ENCODE data around the gene TTC13.

Gene TTC13

DNA sequence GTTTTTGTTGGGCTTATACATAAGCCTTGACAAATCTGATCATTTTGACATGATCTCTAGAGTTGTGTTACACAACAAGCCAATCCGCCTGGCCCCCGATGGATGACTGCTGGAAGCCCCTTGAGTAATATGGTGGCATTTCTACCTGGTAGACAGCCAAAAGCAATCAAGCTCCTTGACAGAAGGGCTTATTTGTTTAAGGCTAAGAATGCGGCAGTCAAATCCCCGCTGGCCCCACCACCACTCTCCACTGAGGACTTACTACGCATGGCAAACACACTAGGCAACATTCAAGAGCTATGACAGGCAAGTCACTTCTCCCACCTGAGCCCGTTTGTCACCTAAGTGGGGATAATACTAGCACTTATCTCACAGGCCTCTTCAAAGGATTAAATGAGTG, 77.0 kb downstream of the TTC13 start:
- DNase-seq = no peak

DNA sequence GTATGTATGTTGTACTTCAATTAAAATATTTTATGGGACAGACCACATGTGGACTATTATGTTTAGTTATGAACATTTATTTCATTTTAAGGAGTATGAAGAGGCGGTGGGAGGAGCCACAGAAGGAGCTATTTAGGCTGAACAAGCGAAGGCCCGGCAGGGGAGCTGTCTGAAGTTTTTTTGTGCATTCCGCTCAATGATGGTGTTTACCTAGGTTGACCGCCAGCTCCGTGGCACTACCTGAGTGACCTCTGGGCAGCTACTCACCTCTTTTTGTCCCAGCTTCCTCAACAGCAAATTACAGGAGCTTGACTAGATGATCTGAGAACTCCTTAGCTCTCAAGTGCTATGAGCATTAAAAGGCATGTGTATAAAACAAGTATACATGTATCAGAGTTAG, 77.7 kb downstream of the TTC13 start:
- no peak for DNase-seq

DNA sequence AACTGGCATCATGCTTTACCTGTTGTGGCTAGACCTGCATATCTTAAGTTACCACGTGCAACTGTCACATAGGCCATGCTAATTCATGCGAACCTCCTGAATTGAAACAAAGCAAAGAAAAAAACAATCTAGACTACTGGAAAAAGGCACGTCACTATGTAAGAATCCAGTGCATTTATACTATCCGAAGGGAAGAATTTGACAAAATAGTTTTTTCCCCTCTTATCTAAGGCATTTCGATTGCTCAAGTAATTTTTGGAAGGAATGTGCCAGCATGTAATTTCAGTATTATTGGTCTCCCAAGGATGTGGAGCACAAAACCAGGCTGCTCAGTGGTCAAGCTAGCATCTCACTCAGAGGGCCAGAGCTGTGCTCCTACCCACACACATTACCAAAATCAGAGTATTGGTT, 78.8 kb downstream of the TTC13 start:
- no peak for DNase-seq

DNA sequence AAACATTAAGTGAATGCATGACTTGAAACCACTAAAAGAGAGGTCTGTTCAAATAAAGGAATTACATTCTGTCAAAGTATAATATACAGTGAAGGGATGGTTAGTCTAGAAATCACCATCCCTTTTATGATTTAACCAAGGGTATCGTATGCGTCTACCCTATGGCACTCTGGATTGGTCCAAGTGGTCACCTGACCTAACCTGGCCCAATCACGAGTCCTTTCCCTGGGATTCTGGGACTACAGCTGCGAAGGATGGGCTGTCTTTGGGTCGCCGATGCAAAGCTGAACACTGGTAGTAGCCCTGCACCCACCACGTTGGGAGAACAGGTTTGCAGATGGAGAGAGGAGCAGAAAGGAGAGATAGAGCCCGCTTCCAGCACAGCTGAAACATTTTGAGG, 79.9 kb downstream of the TTC13 start:
- no peak for DNase-seq

DNA sequence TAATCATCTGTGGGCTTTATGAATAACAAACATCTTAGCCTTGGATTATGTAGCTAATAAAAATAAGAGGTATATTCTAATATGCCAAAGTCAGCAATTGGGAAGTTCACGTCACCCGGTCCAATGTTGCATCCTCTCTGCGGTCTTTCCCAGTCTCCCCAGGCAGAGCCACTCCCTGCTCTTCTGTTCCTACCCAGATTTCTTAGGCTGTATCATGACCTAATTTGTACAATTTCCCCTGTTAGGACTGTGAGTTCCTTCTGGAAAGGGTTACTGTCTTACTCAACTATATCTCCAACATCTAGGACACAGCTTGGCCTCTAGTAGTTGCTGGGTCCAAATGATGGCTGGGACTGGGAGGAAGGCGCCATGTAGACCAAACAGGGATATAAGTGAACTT, 80.5 kb downstream of the TTC13 start:
- no peak for DNase-seq

DNA sequence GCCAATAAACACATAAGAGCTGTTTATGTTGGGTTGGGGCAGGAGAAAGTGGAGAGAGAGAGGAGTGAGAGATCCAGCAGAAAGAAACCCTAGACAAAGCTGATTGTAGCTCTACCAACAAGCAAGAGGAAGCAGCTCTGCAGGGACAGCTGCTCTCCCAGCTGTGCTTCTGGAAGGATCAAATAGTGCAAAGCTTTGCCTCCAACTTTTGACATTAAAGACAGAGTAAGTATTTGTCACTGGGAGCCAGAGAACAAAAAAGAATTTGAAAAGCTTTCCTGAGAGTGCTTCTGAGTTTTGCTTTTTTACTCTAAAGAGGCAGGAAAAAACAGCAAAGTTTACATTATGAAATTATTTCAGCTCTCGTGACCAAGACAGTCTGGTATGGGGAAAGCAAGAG, 81.9 kb downstream of the TTC13 start:
- DNase-seq = no peak

DNA sequence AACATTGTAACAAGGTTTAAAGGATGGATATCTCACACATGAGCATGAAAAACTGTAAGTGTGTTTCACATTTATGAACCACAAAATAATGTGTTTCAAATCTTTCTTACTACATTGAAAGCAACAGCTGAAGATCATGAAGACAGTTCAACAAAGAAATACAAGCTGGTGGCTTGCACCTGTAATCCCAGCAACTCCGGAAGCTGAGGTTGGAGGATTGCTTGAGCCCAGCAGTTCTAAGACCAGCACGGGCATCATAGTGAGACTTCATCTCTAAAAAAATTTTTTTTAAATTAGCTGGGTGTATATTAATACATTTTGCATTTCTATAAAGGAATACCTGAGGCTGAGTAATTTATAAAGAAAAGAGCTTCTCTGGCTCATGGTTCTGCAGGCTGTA, 83.2 kb downstream of the TTC13 start:
- no peak for DNase-seq

DNA sequence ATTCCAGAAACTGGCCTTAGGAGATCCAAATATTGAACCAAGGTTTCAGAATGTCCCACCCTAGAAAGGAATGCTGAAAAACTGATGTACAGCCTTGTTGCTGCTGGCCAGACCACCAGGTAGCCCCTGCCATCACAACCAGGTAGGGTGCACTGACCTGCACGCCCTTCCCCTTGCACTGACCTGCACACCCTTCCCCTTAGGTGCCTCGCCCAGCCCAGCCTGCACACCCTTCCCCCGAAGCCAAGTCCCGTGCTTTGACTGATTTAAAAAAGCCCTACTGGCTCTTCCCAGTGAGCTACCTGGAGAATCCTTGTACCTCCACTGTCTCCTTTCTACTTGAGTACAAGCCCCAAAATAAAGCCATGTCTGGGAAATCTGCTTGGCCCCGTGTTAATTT, 84.0 kb downstream of the TTC13 start:
- no peak for DNase-seq

DNA sequence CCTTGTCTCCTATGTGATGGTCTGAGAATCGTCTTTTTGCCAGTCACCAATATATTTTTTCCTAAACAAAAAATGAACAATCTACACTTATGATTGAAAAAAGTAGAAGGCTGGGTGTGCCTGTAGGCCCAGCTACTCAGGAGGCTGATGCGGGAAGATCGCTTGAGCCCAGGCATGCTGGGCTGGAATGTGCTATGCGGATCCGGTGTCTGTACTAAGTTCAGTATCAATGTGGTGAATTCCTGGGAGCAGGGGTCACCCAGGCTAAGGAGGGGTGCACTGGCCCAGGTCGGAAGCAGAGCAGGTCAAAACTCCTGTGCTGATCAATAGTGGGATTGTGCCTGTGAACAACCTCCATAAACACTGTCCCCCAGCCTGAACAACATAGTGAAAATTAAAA, 84.6 kb downstream of the TTC13 start:
- no peak for DNase-seq

DNA sequence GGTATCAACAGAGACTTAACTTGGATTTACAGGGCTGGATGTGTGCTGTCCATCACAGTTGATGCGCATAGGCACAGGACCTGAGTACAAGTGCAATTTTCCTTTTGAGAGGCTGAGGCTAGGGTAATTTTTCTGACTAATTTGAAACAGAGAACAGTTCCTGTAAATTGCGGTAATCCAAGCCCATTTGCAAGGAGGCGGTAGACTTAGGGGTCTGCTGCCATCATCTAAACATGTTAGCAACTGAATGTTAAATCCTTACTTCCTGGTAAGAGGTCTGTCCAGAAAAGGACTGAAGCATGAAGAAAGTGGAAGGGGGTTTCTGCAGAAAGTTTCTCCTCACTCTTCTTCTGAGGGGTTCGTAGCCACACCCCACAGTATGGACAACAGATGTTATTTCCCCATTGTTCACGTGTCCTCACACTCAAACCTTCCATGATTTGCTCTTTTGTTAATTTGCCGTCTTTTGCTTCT, 86.6 kb downstream of the TTC13 start:
- no peak for DNase-seq

DNA sequence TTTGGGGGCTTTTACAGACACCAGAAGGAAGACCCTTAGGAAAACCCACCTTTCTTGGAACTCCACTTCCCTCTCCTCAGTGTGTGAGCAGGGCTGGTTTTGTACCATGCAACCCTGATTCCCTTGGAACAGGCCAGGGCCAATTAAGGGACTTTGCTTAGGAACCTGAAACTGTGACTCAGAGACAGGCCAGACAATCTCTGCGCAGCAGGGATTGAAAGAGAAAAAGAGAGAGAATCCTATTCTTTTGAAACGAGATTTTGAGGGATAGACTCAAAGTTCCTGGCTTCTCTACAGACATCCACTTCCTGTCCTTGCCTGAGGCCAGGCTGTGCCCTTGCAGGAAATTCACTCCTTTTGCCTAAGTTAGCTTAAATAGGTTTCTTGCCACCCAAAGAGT, 87.2 kb downstream of the TTC13 start:
- no peak for DNase-seq

DNA sequence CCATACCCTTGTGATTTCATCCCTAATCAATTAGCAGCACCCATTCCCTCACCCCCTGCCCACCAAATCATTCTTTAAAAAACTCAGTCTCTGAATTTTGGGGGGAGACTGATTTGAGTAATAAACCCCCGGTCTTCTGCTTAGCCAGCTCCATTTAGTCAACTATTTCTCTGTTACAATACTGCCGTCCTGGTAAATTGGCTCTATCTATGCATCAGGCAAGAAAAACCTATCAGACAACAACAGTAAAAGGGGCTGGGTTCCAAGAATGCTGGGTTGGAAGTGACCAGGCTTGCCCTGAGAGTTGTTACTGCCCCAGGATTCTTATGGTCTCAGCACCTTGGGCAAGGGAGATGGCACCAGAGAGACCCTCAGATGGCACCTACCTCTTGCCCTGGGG, 94.0 kb downstream of the TTC13 start:
- DNase-seq = no peak

DNA sequence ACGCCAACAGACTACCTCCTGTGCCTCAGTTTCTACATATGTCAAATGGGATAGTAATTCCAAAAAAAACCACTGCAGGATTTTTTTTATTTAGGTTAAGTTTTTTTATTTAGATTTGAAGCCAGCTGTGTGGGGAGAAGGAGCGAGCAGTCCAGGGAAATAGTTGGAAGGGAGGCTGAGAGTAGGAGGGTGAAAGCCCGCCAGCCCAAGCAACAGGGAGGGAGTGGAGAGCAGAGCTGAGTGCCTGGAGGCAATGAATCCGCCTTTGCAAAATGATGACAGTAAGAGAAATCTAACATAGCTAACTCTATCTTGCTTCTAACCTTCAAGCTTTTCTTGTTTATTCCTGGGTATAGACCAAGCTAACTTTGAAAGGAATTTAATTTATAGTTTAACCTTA, 94.7 kb downstream of the TTC13 start:
- DNase-seq = no peak

DNA sequence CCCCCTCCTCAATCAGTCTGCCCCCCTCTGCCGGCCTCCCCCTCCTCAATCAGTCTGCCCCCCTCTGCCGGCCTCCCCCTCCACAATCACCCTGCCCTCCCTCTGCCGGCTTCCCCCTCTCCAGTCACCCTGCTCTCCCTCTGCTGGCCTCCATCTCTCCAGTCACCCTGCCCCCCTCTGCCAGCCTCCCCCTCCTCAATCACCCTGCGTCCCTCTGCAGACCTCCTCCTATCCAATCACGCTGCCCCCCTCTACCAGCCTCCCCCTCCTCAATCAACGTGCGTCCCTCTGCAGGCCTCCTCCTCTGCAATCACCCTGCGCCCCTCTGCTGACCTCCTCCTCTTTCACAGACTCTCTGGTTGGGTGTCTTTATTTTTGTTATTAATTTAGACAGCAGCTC, 98.9 kb downstream of the TTC13 start:
- no peak for DNase-seq

DNA sequence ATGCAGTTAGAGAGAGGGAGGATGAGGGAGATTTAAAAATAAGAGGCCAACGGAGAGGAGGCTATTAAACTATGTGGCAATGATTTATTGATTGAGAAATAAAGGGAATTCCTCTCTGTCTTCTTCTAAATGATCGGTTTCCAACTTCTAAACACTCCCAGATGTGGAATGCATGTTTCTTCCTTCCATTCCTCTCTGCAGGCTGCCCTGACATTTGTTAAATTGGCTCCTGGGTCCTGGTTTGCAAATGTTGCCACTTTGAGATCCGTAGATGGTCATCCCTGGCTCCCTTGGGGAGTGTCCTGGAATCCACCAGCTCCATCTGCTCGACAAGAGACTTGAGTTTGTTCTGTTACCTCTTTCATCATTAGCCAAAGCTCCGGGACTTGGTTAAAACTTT, 100.1 kb downstream of the TTC13 start:
- DNase-seq = no peak

DNA sequence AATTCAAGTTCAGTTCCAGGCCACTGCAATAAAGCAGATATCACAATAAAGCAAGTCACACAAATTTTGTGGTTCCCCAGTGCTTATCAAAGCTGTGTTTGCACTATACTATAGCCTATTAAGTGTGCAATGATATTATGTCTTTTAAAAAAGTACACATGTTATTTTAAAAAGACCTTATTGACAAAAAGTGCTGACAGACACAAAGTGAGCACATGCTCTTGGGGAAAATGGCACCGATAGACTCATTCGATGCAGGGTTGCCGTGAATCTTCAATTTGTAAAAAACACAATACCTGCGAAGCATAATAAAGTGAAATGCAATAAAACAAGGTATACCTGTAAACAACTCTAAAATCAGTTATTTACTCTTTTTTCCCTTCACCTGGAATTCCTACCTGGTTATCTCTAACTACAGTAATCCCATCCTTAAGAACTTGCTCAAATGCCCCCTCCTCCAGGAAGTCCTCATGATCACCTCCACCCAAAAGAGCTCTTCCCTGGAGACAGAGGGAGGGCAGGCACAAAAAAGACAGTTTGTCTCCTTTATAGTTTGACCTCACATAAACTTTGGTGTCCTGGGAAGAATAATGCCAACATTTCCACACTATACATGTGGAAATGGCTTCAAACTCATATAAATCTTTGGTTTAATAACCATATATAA, 100.6 kb downstream of the TTC13 start:
- DNase-seq = no peak

DNA sequence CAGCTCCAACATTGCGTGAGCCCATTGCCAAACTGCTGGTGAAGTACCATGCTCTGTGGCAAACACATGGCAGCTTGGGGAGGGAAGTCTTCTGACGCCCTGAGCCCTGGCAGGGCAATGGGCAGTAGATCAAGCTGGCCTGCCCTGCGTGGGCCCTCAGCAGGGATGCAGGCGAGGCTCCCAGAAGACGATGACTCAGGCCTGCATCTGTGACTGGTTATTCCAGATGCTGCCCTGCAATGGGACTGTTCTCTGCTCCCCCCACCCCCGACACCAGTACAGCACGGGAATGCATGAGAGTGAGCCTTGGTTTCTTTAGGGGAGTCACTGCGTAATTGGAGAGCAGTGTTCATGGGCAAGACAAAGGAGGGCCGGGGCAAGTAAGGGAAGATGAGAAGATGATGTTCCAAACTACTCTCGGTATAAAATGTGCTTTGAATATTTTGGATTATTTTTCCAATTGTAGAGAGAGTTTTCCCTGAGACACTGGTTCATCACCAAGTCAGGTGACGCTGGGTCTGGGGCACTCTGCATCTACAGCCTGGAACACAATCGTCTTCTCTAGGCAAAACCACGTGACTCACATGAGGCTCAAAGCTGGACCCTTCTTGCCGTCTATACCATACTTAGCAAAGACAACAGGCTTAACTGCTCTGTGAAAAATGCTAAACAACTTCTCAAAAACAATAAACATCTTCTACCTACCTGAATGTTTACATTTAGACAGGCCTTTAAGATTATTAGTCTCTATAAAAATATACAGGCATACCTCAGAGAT, 101.3 kb downstream of the TTC13 start:
- no peak for DNase-seq

DNA sequence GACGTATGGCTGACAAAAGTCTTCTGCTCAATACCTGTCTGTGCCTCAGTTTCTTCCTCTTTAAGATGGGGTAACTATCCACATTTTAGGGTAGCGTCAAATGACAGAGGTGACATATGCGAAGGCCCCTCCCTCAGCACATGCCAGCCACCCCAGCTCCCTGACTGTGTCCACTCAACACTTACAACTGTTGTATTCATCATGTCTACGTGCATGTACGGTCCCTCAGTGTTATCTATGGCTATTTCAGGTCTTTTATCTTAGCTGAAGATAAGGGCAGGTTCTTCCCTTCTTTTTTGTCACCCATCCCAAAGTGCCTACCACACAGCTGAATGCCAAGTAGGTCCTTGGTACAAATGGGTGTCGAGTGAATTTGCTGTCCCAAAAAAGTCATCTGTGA, 102.0 kb downstream of the TTC13 start:
- no peak for DNase-seq

DNA sequence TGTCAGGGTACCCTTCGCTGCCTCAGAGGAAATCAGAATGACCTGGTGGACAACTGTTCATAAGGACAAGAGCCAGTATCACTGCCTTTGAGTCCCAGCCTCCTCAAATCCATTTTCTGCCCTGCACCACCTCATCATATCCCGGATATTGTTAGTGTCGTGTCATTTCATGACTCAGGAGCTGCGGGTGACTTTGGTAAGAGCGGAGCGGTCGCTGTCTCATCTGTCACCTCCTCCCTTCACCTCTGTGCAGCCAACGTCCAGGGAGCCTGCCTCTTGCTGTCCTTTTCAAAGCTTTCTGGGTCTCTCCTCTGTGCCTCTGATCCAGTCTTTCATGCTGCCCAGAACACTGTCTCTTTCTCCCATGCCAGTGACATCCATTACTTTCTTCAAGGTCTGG, 103.3 kb downstream of the TTC13 start:
- DNase-seq = no peak

DNA sequence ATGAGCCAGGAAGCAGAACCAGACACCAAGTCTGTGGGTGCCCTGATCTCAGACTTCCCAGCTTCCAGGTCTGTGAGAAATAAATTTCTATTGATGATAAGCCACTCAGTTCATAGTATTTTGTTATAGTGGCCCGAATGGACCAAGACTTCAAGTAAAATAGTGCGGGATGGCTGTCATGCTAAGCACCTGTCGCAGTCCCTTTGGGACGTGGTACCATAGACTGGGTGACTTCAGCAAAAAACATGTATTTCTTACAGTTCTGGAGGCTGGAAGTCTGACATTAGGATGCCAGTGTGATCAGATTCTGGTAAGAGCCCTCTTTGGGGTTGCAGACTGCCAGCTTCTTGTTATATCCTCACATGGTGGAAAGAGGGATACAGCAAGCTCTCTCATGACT, 107.7 kb downstream of the TTC13 start:
- no peak for DNase-seq

DNA sequence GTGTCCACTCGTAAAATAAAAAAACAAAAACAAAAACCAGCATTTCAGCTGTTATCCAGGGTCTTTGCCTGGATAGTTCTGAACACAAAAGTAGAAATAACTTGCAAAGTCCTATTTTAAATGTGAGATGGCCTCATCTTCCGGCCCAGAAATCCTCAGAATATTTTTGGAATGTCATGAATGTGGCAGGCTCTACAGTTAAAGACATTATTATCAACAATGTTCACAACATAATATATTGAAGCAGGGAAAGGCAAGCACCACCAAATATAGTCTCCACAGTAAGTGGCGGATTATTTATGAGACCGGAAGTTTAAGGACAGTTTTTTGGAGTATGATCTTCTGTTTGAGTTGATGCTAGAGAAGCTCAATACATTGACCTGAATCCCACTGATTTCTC, 109.2 kb downstream of the TTC13 start:
- no peak for DNase-seq

DNA sequence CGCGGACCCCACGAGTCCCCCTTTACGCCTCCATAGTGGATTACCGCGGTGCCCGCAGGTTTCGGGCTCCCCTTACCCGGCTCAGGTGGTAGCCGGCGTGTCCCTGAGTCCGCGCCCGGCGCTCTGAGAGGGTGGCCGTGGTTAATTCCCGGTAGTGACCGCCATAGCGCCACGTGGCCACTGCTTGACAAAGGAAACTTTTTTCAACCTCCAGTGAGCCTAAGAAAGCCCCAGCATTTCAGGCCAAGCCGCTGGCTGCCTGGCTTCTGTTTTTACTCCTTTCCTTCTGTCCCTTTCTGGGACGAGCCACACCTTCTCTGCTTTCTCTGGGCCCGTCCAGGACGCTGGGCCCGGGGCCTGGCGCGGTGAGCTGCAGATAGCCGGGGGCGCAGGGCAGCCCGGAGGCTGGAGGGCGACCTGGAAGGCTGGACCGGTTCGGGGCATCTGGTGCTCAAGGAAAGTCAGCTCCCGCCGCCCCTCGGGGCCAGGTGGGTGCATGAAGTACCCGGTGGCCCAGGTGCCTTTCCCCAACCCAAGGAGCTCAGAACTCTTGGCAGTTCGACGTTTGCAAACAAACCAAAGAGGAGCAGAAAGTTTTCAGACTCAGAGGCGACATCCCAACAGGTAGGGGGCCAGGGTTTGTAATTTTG, 109.8 kb downstream of the TTC13 start:
- DNase-seq = no peak

DNA sequence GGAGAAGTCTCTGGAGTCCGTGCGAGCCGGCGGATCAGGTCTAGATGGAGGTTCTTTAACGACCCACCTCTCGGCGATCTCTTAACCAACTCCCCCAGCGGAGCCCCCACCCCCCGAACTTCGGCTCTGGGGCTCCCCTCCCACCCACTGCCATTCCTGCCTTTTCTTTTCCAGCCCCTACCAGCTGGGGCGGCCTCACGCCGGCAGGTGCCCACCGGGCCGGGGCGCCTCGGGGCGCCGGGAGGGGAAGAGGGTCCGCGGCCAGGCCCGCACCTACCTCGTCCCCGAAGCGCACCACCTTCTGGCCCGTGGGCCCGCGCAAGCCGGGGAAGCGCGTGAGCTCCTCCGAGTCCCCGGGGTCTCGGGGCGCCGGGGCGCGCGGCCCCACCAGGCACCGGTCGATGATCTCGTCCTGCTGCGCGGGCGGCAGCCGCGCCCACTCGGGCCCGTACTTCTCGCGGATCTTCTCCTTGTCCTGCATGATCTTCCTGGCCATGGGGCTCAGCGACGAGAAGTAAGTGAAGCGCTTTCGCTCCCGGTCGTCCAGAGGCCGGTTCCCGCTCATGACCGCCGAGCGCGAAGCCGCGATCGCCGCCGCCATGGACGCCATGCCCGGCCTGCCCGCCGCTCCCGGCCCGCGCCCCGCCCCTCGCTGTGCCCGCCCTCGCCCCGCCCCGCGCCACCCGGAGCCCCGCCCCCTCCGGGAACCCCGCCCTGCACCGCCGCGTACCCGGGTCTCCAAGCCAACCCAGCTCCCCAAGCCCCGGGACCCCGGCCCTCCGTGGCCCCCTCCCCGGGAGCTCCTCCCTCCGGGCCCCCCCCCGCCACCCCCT, 110.5 kb downstream of the TTC13 start, which contains the start of gene C1orf198:
Gene C1orf198, minus strand, starts transcription at position 619 of the 833 bp plus-strand sequence. Its CDS starts 9 bp downstream, at position 610.
- DNase-seq = peak; percentile 76

Measured in stimulated activated CD4-positive, alpha-beta T cell treated with anti-CD3 and anti-CD28 coated beads, Interleukin-4, amount 100 ng/mL, for 1 hour (primary cell).